CD4-positive, alpha-beta T cell (primary cell): Measurements from ENCODE around the gene ARSI. TPM values are rescaled to one million over a fixed set of nuclear protein-coding genes. Genes with fewer than 3 reads are reported as not detected.

ENCODE experiments used
- ATAC-seq: fragments of 200-7000 bp; cut with Tn5 transposase; one replicate; pipeline ENCODE4 v1.10.0; 2022; ENCODE audit warnings: mild to moderate bottlenecking; ENCODE audit not compliant: poor library complexity
- CTCF ChIA-PET: fragments of 350-600 bp; sonication (Branson Sonifier 250); formaldehyde crosslinking; loops from one replicate; lab custom pipeline; 2021; ENCODE audit warnings: antibody characterized with exemption, inconsistent platforms; lab: Charles Lee
- POLR2A ChIA-PET: fragments of 350-600 bp; sonication (Branson Sonifier 250); formaldehyde crosslinking; loops from one replicate; lab custom pipeline; 2021; ENCODE audit warnings: antibody characterized with exemption, inconsistent platforms; lab: Charles Lee
- DNase-seq, 14 experiments: peaks; one replicate each; pipeline ENCODE4 v3.0.0-alpha.2; 2013 to 2020; ENCODE audit warnings: mixed read lengths in 2 of 14
- H3K27ac ChIP-seq, 2 donors: one replicate each; pipeline versions ENCODE4 v1.5.1 to v1.7.0; 2013; ENCODE audit warnings: low read length in 2 of 2, low read depth in 1 of 2, mild to moderate bottlenecking in 1 of 2
- H3K27me3 ChIP-seq, 2 experiments: 1 replicate in 1 of 2; 2 replicates in 1 of 2; pipeline versions ENCODE4 v1.6.1 to v1.7.0; 2013; ENCODE audit warnings: low read length in 2 of 2, control low read depth in 1 of 2, mild to moderate bottlenecking in 1 of 2, moderate library complexity in 1 of 2; ENCODE audit not compliant: insufficient read depth in 2 of 2, control insufficient read depth in 1 of 2
- H3K36me3 ChIP-seq: one replicate; pipeline ENCODE4 v1.6.1; 2013; ENCODE audit warnings: low read length, control low read depth; ENCODE audit not compliant: insufficient read depth
- H3K4me1 ChIP-seq: one replicate; pipeline ENCODE4 v1.6.1; 2013; ENCODE audit warnings: low read length, control low read depth; ENCODE audit not compliant: insufficient read depth
- H3K4me3 ChIP-seq: one replicate; pipeline ENCODE4 v1.5.1; 2013; ENCODE audit warnings: mild to moderate bottlenecking, low read length, moderate library complexity
- H3K9me3 ChIP-seq, 2 experiments: 1 replicate in 1 of 2; 2 replicates in 1 of 2; pipeline versions ENCODE4 v1.6.1 to v1.7.0; 2013; ENCODE audit warnings: low read length in 2 of 2, mild to moderate bottlenecking in 2 of 2, control low read depth in 1 of 2, moderate library complexity in 1 of 2; ENCODE audit not compliant: control insufficient read depth in 1 of 2, insufficient read depth in 1 of 2
- H3K27ac Mint-ChIP-seq: one replicate; pipeline ENCODE4 v1.8.0; 2020; ENCODE audit warnings: mixed read lengths
- H3K27me3 Mint-ChIP-seq: one replicate; pipeline ENCODE4 v1.8.0; 2021; ENCODE audit warnings: mixed read lengths
- H3K36me3 Mint-ChIP-seq: one replicate; pipeline ENCODE4 v1.8.0; 2021; ENCODE audit warnings: low read depth, mixed read lengths
- H3K4me1 Mint-ChIP-seq: one replicate; pipeline ENCODE4 v1.8.0; 2021; ENCODE audit warnings: low read depth, mixed read lengths
- H3K4me3 Mint-ChIP-seq: one replicate; pipeline ENCODE4 v1.8.0; 2020; ENCODE audit warnings: mild to moderate bottlenecking, mixed read lengths
- H3K9me3 Mint-ChIP-seq: one replicate; pipeline ENCODE4 v1.8.0; 2020; ENCODE audit warnings: mixed read lengths
- intact Hi-C, 2 experiments: fragments of 100-400 bp; cut with DNase I in 1 of 2; cut with micrococcal nuclease in 1 of 2; formaldehyde crosslinking; loops; one replicate each; pipeline versions ENCODE4 v1.15.1 to v1.9.0; 2023 to 2025; cut with DNase I, micrococcal nuclease
- total RNA-seq, 174 experiments: library from RNA in 2 of 174; stranded (reverse) in 2 of 174; gene quantifications; one replicate each; pipeline ENCODE4 v1.2.3 and lab custom pipeline; 2021 to 2026
- TF ChIP-seq, protein P1 (sequence below): fragments of 200-600 bp; IDR thresholded peaks from one replicate; pipeline ENCODE4 v1.8.0; 2022; ENCODE audit warnings: antibody characterized with exemption, mild to moderate bottlenecking

The ARSI gene
- total RNA-seq, 2 experiments from 2014 or later: 0.22 to 0.56 TPM

DNA sequence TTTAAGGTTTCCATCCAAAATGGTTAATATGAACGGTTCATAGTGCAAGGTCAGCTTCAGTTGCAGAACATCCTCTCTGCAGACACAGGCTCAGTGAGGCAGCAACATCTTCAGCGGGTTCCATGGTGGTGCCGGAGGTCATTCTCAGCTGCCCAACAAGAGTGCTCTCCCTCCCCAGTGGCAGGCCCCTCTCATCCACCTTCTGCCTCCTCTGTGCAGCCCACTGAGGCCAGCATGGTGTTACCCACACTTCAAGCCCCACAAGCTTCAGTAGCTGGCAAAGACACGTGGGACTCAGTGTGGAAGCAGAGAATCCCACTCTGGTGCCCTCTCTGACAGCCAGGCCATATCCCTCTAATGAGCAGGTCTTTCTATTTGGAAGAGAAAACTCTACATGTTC lies 4.1 kb upstream of the ARSI start:
- Mint-ChIP-seq H3K4me3 (no peak overlapping the region), H3K9me3 (no peaks in the 10 kb centered on the region), H3K4me1 (no peaks in the 10 kb centered on the region), H3K27me3 (peaks cover 12% of the 10 kb centered on the region), H3K27ac (no peak overlapping the region), H3K36me3 (no peaks in the 10 kb centered on the region)
- ATAC-seq: no peak
- no peaks in the 10 kb centered on the region for H3K36me3 ChIP-seq
- H3K9me3 ChIP-seq: peaks cover 0 to 9% of the 10 kb centered on the region in 2 experiments
- POLR2A ChIA-PET: no interaction called here
- no peak for DNase-seq
- no peaks in the 10 kb centered on the region for H3K4me1 ChIP-seq
- CTCF ChIA-PET: no interaction called here
- H3K27me3 ChIP-seq: peaks cover 14 to 21% of the 10 kb centered on the region in 2 experiments
- intact Hi-C loops: no loop called here
- H3K4me3 ChIP-seq: no peak overlapping the region
- H3K27ac ChIP-seq: no peak overlapping the region
- TF ChIP-seq, protein P1, sequence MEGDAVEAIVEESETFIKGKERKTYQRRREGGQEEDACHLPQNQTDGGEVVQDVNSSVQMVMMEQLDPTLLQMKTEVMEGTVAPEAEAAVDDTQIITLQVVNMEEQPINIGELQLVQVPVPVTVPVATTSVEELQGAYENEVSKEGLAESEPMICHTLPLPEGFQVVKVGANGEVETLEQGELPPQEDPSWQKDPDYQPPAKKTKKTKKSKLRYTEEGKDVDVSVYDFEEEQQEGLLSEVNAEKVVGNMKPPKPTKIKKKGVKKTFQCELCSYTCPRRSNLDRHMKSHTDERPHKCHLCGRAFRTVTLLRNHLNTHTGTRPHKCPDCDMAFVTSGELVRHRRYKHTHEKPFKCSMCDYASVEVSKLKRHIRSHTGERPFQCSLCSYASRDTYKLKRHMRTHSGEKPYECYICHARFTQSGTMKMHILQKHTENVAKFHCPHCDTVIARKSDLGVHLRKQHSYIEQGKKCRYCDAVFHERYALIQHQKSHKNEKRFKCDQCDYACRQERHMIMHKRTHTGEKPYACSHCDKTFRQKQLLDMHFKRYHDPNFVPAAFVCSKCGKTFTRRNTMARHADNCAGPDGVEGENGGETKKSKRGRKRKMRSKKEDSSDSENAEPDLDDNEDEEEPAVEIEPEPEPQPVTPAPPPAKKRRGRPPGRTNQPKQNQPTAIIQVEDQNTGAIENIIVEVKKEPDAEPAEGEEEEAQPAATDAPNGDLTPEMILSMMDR: no peak

DNA sequence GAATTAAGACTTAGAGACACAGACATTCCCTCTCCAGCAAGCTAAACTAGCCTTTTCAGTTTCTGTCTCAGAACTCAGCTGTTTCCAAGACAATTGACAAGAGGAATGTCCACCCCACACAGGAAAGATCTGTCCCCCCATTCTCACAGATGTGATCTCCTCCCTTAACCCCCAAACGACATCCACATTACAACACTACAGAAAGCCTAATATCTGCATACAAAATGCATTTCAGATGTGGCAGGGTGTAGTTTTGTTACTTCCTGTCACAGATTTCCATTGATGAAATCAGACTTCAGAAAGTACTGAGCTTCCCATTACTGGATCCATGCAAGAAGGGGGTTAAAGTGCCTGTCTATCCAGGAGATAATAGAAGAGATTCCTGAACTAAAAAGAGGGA lies 2.9 kb upstream of the ARSI start:
- ATAC-seq (no peak), DNase-seq (no peak)
- Histone ChIP-seq H3K27me3 (peaks cover 25 to 33% of the 10 kb centered on the region in 2 experiments), H3K9me3 (peaks cover 0 to 10% of the 10 kb centered on the region in 2 experiments), H3K36me3 (no peaks in the 10 kb centered on the region), H3K4me3 (no peak overlapping the region), H3K27ac (no peak overlapping the region), H3K4me1 (no peaks in the 10 kb centered on the region)
- intact Hi-C loops: no loop called here
- ChIA-PET CTCF (no interaction called here), POLR2A (no interaction called here)
- no peaks in the 10 kb centered on the region for H3K36me3 Mint-ChIP-seq
- H3K4me1 Mint-ChIP-seq: no peaks in the 10 kb centered on the region
- H3K4me3 Mint-ChIP-seq: no peak overlapping the region
- H3K27me3 Mint-ChIP-seq: peaks cover 24% of the 10 kb centered on the region
- TF ChIP-seq, protein P1: no peak
- no peaks in the 10 kb centered on the region for H3K9me3 Mint-ChIP-seq
- no peak overlapping the region for H3K27ac Mint-ChIP-seq

DNA sequence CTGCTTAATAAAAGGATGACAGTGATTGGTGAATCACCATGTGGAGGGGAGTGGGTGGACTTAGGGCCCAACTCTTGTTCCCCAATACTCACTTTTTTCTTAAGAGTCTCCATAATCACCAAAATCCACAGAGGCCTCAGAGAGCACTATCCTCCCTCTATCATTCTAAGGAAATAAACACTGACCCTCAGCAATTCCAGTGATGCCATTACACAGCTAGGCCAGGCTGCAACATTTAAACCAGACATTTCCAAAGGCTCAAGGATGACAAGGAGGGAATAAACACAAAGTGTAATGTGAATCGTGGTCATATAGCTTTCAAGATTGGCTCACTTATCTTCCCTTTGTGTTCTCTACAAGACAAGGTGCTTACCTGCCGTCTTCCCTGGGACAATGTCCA lies 2.4 kb upstream of the ARSI start:
- H3K4me3 Mint-ChIP-seq: no peak overlapping the region
- CTCF ChIA-PET: no interaction called here
- H3K9me3 ChIP-seq: peaks cover 0 to 10% of the 10 kb centered on the region in 2 experiments
- DNase-seq: no peak
- no peak overlapping the region for H3K4me3 ChIP-seq
- no peak overlapping the region for H3K27ac ChIP-seq
- no peak overlapping the region for H3K27ac Mint-ChIP-seq
- POLR2A ChIA-PET: no interaction called here
- H3K36me3 Mint-ChIP-seq: no peaks in the 10 kb centered on the region
- H3K4me1 ChIP-seq: no peaks in the 10 kb centered on the region
- intact Hi-C loops: no loop called here
- no peaks in the 10 kb centered on the region for H3K4me1 Mint-ChIP-seq
- H3K27me3 Mint-ChIP-seq: peaks cover 29% of the 10 kb centered on the region
- ATAC-seq: no peak
- H3K36me3 ChIP-seq: no peaks in the 10 kb centered on the region
- peaks cover 26 to 38% of the 10 kb centered on the region in 2 experiments for H3K27me3 ChIP-seq
- TF ChIP-seq, protein P1: no peak
- no peaks in the 10 kb centered on the region for H3K9me3 Mint-ChIP-seq
